Suprapubic skin (tissue), 4 donors: ENCODE measurements around the gene TRIM15. TPM values are rescaled to one million over a fixed set of nuclear protein-coding genes. Genes with fewer than 3 reads are reported as not detected.
"Not testable (repeated sequence)": the region's sequence is repeated elsewhere in the genome, so short reads cannot be mapped to it uniquely, and the experiment has no call there.

Experiments used
- DNase-seq, 2 donors: peaks; one replicate each; pipeline ENCODE4 v3.0.0-alpha.2; 2019; ENCODE audit warnings: low spot score in 2 of 2
- H3K27ac ChIP-seq: fragments of 200-600 bp; sonication (generic); one replicate; pipeline ENCODE4 v1.5.1; 2019
- H3K27me3 ChIP-seq: fragments of 200-600 bp; sonication (generic); one replicate; pipeline ENCODE4 v1.5.1; 2019
- H3K36me3 ChIP-seq: fragments of 200-600 bp; sonication (generic); one replicate; pipeline ENCODE4 v1.5.1; 2019
- H3K4me1 ChIP-seq: fragments of 200-600 bp; sonication (generic); one replicate; pipeline ENCODE4 v1.5.1; 2019
- H3K4me3 ChIP-seq: fragments of 200-600 bp; sonication (generic); one replicate; pipeline ENCODE4 v1.5.1; 2019; ENCODE audit warnings: mild to moderate bottlenecking
- H3K9me3 ChIP-seq: fragments of 200-600 bp; sonication (generic); one replicate; pipeline ENCODE4 v1.5.1; 2019
- EP300 ChIP-seq: sonication (generic); formaldehyde crosslinking; IDR thresholded peaks from one replicate; pipeline ENCODE4 v1.6.1; 2017; ENCODE audit warnings: antibody characterized with exemption
- POLR2A ChIP-seq, 2 donors: fragments of 450-650 bp; IDR thresholded peaks; one replicate each; pipeline ENCODE4 v1.6.1; 2017; ENCODE audit warnings: antibody characterized with exemption in 2 of 2, mild to moderate bottlenecking in 2 of 2, moderate library complexity in 2 of 2
- POLR2AphosphoS5 ChIP-seq, 3 donors: sonication (generic); formaldehyde crosslinking; IDR thresholded peaks; one replicate each; pipeline ENCODE4 v1.6.1; 2017; ENCODE audit warnings: antibody characterized with exemption in 3 of 3
- WGBS: methylation state at CpG from one replicate; pipeline ENCODE4 v1.1.5; 2018; 5-methylcytosine and 5-hydroxymethylcytosine counted together
- total RNA-seq, 4 donors: library from RNA; depleted of rRNA; stranded (reverse); fragments of >200 nt; gene quantifications; one replicate each; pipeline ENCODE4 v1.1.0, GENCODE V29; 2016
- TF ChIP-seq, protein P1 (sequence below), 2 donors: fragments of 200-600 bp in 1 of 2; fragments of 450-650 bp in 1 of 2; sonication (generic) in 1 of 2; IDR thresholded peaks; one replicate each; pipeline ENCODE4 v1.5.1; 2016 to 2019; ENCODE audit warnings: antibody characterized with exemption in 2 of 2, mild to moderate bottlenecking in 1 of 2, moderate library complexity in 1 of 2

The TRIM15 gene
- total RNA-seq, 4 donors from 2014 or later, result 0.19 to 1.6 (median 0.73) TPM

DNA sequence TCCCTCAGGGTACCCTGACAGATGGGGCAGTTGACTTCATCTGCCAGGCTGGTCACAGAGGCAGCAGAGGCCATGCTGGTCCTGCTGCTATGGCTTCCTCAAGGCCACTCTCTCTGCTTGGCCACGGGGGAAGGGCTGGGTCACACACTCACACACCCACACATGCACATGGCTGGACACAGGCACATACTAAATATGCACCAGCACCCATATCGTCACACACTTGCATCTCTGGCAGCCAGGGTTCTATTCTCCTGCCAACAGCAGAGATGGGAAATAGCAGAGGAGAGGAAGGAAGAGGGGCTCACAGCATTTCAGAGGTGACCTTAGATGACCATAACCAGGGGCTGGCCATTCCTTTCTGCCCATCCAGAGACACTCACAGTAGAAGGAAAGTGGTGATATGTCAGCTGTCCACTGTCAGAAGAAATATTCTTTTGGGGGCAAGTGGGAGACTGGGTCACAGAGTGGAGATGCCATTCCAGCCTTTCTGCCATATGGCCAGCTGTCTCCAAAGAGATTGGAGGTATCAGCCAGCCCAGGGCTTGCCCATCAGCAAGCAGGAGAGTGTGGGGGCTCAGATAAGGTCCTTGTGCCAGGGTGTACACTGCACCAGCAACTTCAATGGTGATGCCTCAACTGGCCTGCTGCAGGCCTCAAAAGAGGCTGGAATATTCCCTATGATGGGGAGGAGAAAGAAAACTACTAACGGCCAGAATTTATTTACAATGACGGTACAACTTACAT, 2.4 kb upstream of the TRIM15 start, which contains the start of gene TRIM10:
TSS of gene TRIM10 (minus strand) at position 427 of the 747 bp plus-strand sequence. CDS start at position 74, 353 bp downstream.
- WGBS, result 82% methylated on average over 3 of the region's 4 CpGs
- no peak for TF ChIP-seq POLR2A (IDR thresholded peaks at IDR 0.05)
- no peaks in the 10 kb centered on the region for H3K9me3 ChIP-seq

DNA sequence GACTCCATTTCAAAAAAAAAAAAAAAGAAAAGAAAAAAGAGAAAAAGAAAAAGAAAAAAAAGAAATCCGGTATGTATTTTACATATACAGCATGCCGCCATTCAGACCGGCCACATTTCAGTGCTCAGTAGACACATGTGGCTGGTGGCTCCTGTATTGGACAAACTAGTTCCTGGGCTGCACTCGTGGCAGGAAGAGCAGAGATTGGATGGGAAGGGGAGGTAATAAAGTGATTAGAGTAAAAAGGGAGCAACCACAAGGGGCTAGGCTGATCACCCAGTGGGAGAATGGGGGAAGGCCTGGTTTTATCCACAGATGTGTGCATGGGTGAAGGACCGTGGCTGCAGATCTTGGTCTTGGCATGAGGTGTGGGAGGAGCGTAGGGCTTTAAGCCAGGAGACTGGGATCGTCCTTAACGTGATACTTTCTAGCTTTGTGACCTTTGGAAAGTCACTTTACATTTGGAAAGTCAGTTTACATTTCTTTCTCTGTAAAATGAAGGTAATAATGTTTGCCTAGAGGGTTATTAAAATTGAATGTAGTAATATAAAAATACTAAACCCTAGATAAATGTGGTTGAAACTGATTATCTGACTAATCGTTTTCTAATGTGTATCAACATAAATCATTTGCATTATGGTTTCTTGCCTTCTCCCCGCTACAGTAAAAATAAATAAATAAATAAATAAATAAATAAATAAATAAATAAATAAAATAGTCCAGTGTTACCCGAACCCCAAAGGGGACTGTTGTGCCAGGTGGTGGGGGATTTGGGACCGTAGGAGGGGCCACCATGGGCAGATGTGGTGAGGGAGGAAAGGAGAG, 869 bp upstream of the TRIM15 start:
- WGBS, result 68% methylated on average over 12 of the region's 12 CpGs
- Histone ChIP-seq H3K36me3 (no peaks in the 10 kb centered on the region), H3K4me3 (no peak overlapping the region), H3K27me3 (peaks cover 15% of the 10 kb centered on the region), H3K27ac (no peak overlapping the region), H3K9me3 (no peaks in the 10 kb centered on the region), H3K4me1 (no peaks in the 10 kb centered on the region)
- TF ChIP-seq POLR2AphosphoS5 (IDR thresholded peaks at IDR 0.05) (no peak), POLR2A (IDR thresholded peaks at IDR 0.05) (no peak), EP300 (no peak)
- TF ChIP-seq, protein P1, sequence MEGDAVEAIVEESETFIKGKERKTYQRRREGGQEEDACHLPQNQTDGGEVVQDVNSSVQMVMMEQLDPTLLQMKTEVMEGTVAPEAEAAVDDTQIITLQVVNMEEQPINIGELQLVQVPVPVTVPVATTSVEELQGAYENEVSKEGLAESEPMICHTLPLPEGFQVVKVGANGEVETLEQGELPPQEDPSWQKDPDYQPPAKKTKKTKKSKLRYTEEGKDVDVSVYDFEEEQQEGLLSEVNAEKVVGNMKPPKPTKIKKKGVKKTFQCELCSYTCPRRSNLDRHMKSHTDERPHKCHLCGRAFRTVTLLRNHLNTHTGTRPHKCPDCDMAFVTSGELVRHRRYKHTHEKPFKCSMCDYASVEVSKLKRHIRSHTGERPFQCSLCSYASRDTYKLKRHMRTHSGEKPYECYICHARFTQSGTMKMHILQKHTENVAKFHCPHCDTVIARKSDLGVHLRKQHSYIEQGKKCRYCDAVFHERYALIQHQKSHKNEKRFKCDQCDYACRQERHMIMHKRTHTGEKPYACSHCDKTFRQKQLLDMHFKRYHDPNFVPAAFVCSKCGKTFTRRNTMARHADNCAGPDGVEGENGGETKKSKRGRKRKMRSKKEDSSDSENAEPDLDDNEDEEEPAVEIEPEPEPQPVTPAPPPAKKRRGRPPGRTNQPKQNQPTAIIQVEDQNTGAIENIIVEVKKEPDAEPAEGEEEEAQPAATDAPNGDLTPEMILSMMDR (IDR thresholded peaks at IDR 0.05), result no peak
- DNase-seq, result no peak

More for the DNA sequence above, 2.4 kb upstream of the TRIM15 start, which contains the start of gene TRIM10:
- Histone ChIP-seq H3K27me3 (peaks cover 6% of the 10 kb centered on the region), H3K27ac (no peak within 1 kb of the TSS), H3K4me3 (no peak within 1 kb of the TSS), H3K4me1 (peaks cover under 1% of the 10 kb centered on the region), H3K36me3 (no peaks in the 10 kb centered on the region)
- DNase-seq, result no peak

DNA sequence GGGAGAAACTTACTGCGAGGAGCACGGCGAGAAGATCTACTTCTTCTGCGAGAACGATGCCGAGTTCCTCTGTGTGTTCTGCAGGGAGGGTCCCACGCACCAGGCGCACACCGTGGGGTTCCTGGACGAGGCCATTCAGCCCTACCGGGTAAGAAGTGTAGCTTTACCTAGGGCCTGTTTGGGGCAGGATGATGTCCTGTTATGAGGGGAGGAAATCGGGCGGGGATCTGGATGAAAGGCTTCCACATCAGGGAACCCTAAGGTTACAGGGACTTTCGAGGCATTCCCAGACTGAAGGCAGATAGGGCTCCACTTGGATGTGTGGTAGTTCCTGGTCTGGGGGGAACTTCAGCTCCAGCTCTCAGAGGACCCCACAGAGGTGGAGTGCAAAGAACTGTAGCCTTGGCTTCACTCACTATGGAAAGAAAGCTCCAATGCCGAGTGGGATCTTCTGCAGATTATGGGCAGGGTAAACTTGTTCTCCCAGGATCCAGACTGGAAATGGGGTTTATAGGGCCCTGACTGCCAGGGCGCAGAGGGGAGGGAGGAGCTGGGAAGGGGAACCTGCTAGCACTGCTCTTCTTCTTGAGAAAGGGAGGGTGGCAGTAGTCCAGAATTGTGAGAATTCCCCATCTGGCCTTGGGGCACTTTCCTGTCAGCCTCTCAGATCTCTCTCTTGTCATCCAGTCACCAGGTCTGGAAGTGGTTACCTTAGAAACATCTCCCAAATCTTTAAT, 740 bp downstream of the TRIM15 start:
- Histone ChIP-seq H3K9me3 (no peaks in the 10 kb centered on the region), H3K4me3 (no peak overlapping the region), H3K27me3 (peaks cover 23% of the 10 kb centered on the region), H3K4me1 (no peaks in the 10 kb centered on the region), H3K27ac (no peak overlapping the region), H3K36me3 (no peaks in the 10 kb centered on the region)
- no peak for TF ChIP-seq POLR2AphosphoS5 (IDR thresholded peaks at IDR 0.05)
- TF ChIP-seq, protein P1 (IDR thresholded peaks at IDR 0.05), result no peak
- DNase-seq, result no peak
- 78% methylated on average over 16 of the region's 16 CpGs for WGBS

DNA sequence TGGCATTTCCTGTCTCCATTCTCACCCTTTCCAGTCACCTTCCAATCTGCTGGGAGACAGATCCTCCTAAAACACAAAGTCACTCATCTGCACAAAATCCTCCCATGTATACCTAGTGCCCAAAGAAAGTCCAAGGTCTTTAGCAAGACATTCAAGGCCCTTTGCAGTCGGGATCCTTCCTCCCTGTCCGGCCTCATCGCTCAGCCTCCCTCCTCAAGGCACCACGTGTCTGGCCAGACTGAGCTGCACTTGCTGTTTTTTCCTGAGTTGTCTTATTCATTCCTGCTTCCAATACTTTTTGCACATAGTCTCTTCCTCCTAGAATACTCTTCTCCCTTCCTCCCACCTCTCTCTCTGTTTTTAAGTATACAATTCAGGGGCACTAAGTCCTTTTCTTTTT, 1.4 kb downstream of the TRIM15 start:
- Histone ChIP-seq H3K27ac (no peak overlapping the region), H3K27me3 (peaks cover 23% of the 10 kb centered on the region), H3K9me3 (no peaks in the 10 kb centered on the region), H3K36me3 (no peaks in the 10 kb centered on the region), H3K4me1 (no peaks in the 10 kb centered on the region), H3K4me3 (no peak overlapping the region)
- DNase-seq, result no peak
- 87% methylated on average over 4 of the region's 4 CpGs for WGBS
- TF ChIP-seq POLR2AphosphoS5 (IDR thresholded peaks at IDR 0.05) (no peak), EP300 (no peak), POLR2A (IDR thresholded peaks at IDR 0.05) (no peak)
- TF ChIP-seq, protein P1 (IDR thresholded peaks at IDR 0.05), result no peak

DNA sequence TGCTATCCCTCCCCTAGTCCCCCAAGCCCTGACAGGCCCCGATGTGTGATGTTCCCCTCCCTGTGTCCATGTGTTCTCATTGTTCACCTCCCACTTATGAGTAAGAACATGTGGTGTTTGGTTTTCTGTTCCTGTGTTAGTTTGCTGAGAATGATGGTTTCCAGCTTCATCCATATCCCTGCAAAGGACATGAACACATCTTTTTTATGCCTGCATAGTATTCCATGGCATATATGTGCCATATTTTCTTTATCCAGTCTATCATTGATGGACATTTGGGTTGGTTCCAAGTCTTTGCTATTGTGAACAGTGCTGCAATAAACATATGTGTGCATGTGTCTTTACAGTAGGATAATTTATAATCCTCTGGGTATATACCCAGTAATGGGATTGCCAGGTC, 1.9 kb downstream of the TRIM15 start:
- H3K27me3 ChIP-seq, result peaks cover 27% of the 10 kb centered on the region
- not testable (repeated sequence) for H3K27ac ChIP-seq, DNase-seq, H3K4me1 ChIP-seq, H3K4me3 ChIP-seq, H3K36me3 ChIP-seq, H3K9me3 ChIP-seq
- 90% methylated on average over 1 of the region's 1 CpG for WGBS

DNA sequence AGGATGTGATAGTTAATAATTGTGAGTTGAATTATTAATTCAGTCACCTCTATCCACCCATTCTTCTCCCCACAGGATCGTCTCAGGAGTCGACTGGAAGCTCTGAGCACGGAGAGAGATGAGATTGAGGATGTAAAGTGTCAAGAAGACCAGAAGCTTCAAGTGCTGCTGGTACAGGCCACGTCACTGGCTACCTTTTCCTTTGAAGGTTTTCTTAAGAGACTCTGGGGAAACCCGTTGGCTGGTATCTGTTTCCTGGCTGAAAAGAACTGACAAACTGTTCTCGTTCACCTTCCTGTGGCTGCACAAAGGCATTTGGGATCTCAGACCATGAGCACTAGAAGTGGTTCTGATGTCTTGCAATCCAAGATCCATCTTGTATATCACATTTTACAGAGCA, 3.8 kb downstream of the TRIM15 start:
- H3K27me3 ChIP-seq, result peaks cover 46% of the 10 kb centered on the region
- no peak overlapping the region for H3K4me3 ChIP-seq
- TF ChIP-seq POLR2A (IDR thresholded peaks at IDR 0.05), result no peak
- TF ChIP-seq EP300, result no peak
- no peak for TF ChIP-seq POLR2AphosphoS5 (IDR thresholded peaks at IDR 0.05)
- TF ChIP-seq, protein P1 (IDR thresholded peaks at IDR 0.05), result no peak
- H3K4me1 ChIP-seq, result peaks cover 7% of the 10 kb centered on the region
- 74% methylated on average over 6 of the region's 6 CpGs for WGBS
- no peaks in the 10 kb centered on the region for H3K36me3 ChIP-seq
- no peak for DNase-seq
- no peaks in the 10 kb centered on the region for H3K9me3 ChIP-seq
- H3K27ac ChIP-seq, result no peak overlapping the region
